K562 (cell line): ENCODE results near the gene PIERCE2. TPM values are rescaled to one million over a fixed set of nuclear protein-coding genes. Genes with fewer than 3 reads are reported as not detected.

Experiments
- ATAC-seq: fragments of 200-7000 bp; cut with Tn5 transposase; 3 replicates; pipeline ENCODE4 v1.9.1; 2020; ENCODE audit warnings: moderate library complexity
- BruUV-seq: library from RNA; stranded (reverse); fragments of 400-500 nt; replicated peaks from 2 replicates; lab custom pipeline; 2021; lab: Mats Ljungman, UMichigan
- CTCF ChIA-PET: fragments of 300-600 bp; formaldehyde crosslinking; extraction: SDS; loops from one replicate; lab custom pipeline; 2021; ENCODE audit warnings: low intra/inter-chr PET ratio; lab: Yijun Ruan, JAX
- POLR2A ChIA-PET: fragments of 300-600, 350-650 bp; sonication (Branson Sonifier 250); formaldehyde crosslinking; extraction: SDS; loops from one replicate; lab custom pipeline; 2021; ENCODE audit warnings: antibody characterized with exemption, inconsistent platforms; lab: Yijun Ruan, JAX
- DNase-seq, 4 experiments: peaks; one replicate each; pipeline versions ENCODE4 v3.0.0 to v3.0.0-alpha.2; 2011 to 2018; ENCODE audit warnings: low spot score in 3 of 4, mixed read lengths in 3 of 4; ENCODE audit errors: extremely low read depth in 1 of 4
- FAIRE-seq: peaks from 2 replicates; lab custom pipeline; 2011; peaks lifted over from hg19 to GRCh38; lab: Jason Lieb, UNC
- H2AFZ ChIP-seq: 2 replicates; pipeline ENCODE4 v1.6.0; 2011; ENCODE audit warnings: low read depth, low read length, control low read depth, inconsistent platforms
- H3K27ac ChIP-seq: fragments of 200-600 bp; 3 replicates; pipeline ENCODE4 v1.8.0; 2011; ENCODE audit warnings: low read depth, mild to moderate bottlenecking, control low read depth, inconsistent platforms, low read length, moderate library complexity, mixed read lengths; ENCODE audit errors: extremely low read depth
- H3K27me3 ChIP-seq, 2 experiments: fragments of 300-600 bp in 1 of 2; 2 replicates in 1 of 2; 3 replicates in 1 of 2; pipeline versions ENCODE4 v1.6.0 to v1.8.0; 2011; ENCODE audit warnings: inconsistent platforms in 2 of 2, low read length in 2 of 2, mild to moderate bottlenecking in 1 of 2, mixed read lengths in 1 of 2, moderate library complexity in 1 of 2; ENCODE audit not compliant: control insufficient read depth in 2 of 2, insufficient read depth in 2 of 2
- H3K36me3 ChIP-seq: fragments of 300-600 bp; 3 replicates; pipeline ENCODE4 v1.8.0; 2011; ENCODE audit warnings: mild to moderate bottlenecking, low read length, inconsistent platforms; ENCODE audit not compliant: control insufficient read depth, insufficient read depth
- H3K4me1 ChIP-seq, 2 experiments: fragments of 200-600 bp in 1 of 2; replicated peaks in 1 of 2; 2 replicates in 1 of 2; 3 replicates in 1 of 2; pipeline versions ENCODE4 v1.5.1 to v1.8.0; 2011; ENCODE audit warnings: inconsistent platforms in 2 of 2, low read length in 2 of 2, mild to moderate bottlenecking in 1 of 2, mixed read lengths in 1 of 2, moderate library complexity in 1 of 2; ENCODE audit not compliant: control insufficient read depth in 2 of 2, insufficient read depth in 2 of 2
- H3K4me2 ChIP-seq: 2 replicates; pipeline ENCODE4 v1.6.1; 2011; ENCODE audit warnings: low read length, control low read depth, inconsistent platforms, mixed read lengths; ENCODE audit not compliant: insufficient read depth
- H3K4me3 ChIP-seq: fragments of 200-600 bp; sonication (generic), shearing (Covaris generic); 2 replicates; pipeline ENCODE4 v1.5.1; 2016; ENCODE audit warnings: control low read depth, inconsistent platforms
- H3K79me2 ChIP-seq: fragments of 200-600 bp; 3 replicates; pipeline ENCODE4 v1.8.0; 2011; ENCODE audit warnings: low read length, inconsistent platforms; ENCODE audit not compliant: control insufficient read depth, insufficient read depth
- H3K9ac ChIP-seq, 2 experiments: 2 replicates each; pipeline versions ENCODE4 v1.6.0 to v1.6.1; 2011; ENCODE audit warnings: low read depth in 2 of 2, low read length in 2 of 2, control low read depth in 1 of 2, inconsistent platforms in 1 of 2, mild to moderate bottlenecking in 1 of 2, mixed read lengths in 1 of 2; ENCODE audit not compliant: insufficient read depth in 1 of 2
- H3K9me1 ChIP-seq: one replicate; pipeline ENCODE4 v1.6.0; 2011; ENCODE audit warnings: inconsistent platforms, mild to moderate bottlenecking, low read length, moderate library complexity; ENCODE audit not compliant: control insufficient read depth, insufficient read depth
- H3K9me3 ChIP-seq: replicated peaks from 2 replicates; pipeline ENCODE4 v1.5.1; 2011; ENCODE audit warnings: low read depth, low read length, inconsistent platforms; ENCODE audit not compliant: control insufficient read depth, insufficient read depth
- H4K20me1 ChIP-seq: replicated peaks from 2 replicates; pipeline ENCODE4 v1.6.1; 2011; ENCODE audit warnings: low read length, inconsistent platforms, mixed read lengths; ENCODE audit not compliant: control insufficient read depth, insufficient read depth
- CBFA2T3 ChIP-seq: fragments of 450-650 bp; IDR thresholded peaks from 2 replicates; pipeline ENCODE4 v1.6.1; 2017
- KLF1 ChIP-seq: fragments of 450-650 bp; IDR thresholded peaks from 2 replicates; pipeline ENCODE4 v1.6.1; 2016; ENCODE audit warnings: missing genetic modification characterization, missing compliant biosample characterization
- MBD2 ChIP-seq: sonication (generic); IDR thresholded peaks from 2 replicates; pipeline ENCODE4 v1.6.1; 2016; ENCODE audit warnings: low read depth, borderline replicate concordance
- RAD51 ChIP-seq: fragments of 450-650 bp; IDR thresholded peaks from 2 replicates; pipeline ENCODE4 v1.7.1; 2016; ENCODE audit warnings: low read depth, mild to moderate bottlenecking, borderline replicate concordance
- ZC3H8 ChIP-seq: fragments of 450-650 bp; IDR thresholded peaks from 2 replicates; pipeline ENCODE4 v1.6.1; 2017
- ZNF274 ChIP-seq: IDR thresholded peaks from 2 replicates; pipeline ENCODE4 v1.6.1; 2011; ENCODE audit warnings: low read depth, mild to moderate bottlenecking, low read length, moderate library complexity, borderline replicate concordance
- ZNF3 ChIP-seq: fragments of 250-450 bp; sonication (Bioruptor Pico); IDR thresholded peaks from 2 replicates; pipeline ENCODE4 v1.5.0; 2021; ENCODE audit warnings: mild to moderate bottlenecking, moderate library complexity
- ZNF354B ChIP-seq: fragments of 250-450 bp; sonication (Bioruptor Pico); IDR thresholded peaks from 2 replicates; pipeline ENCODE4 v1.4.0; 2020
- WGBS: fragments of 100-300 bp; shearing (Covaris generic); methylation state at CpG from one replicate; pipeline ENCODE4 v1.1.6; 2016; ENCODE audit warnings: low coverage, mixed read lengths; ENCODE audit not compliant: insufficient coverage; ENCODE audit errors: missing lambda C conversion rate; 5-methylcytosine and 5-hydroxymethylcytosine counted together
- in situ Hi-C: fragments of 300-500 bp; cut with MboI; formaldehyde crosslinking; loops from 4 replicates; pipeline ENCODE4 v1.15.0; 2018; ENCODE audit warnings: inconsistent platforms, mixed read lengths
- intact Hi-C: fragments of 100-400 bp; cut with micrococcal nuclease; formaldehyde crosslinking; loops from 2 replicates; pipeline ENCODE4 v1.14.2; 2022
- microRNA counts: library from miRNA; unstranded; fragments of <30 nt; microRNA quantifications from one replicate; lab custom pipeline; 2016
- microRNA-seq: library from miRNA; unstranded; fragments of <30 nt; microRNA quantifications from one replicate; pipeline ENCODE4, GENCODE V29; 2018; ENCODE audit warnings: borderline microRNAs expressed
- polyA plus RNA-seq, 8 experiments: library from polyadenylated mRNA; depleted of rRNA in 4 of 8; stranded (reverse) in 5 of 8; unstranded in 3 of 8; fragments of >200 nt; fragmentation: Nextera tagmentation in 2 of 8; fragmentation: Illumina TruSeq in 1 of 8; extraction: Ambion mirVana in 2 of 8; extraction: Trizol in 1 of 8; gene quantifications; 2 replicates each; pipeline versions ENCODE4 v1.2.1 to v1.2.3, GENCODE V29; 2011 to 2014; ENCODE audit warnings: inconsistent platforms in 1 of 8, missing spikeins in 1 of 8
- total RNA-seq, 7 experiments: library from RNA; depleted of rRNA in 6 of 7; stranded (reverse); fragments of >200 nt in 6 of 7; fragmentation: Illumina TruSeq in 2 of 7; extraction: Trizol in 2 of 7; gene quantifications; 2 replicates each; pipeline versions ENCODE4 v1.2.1 to v1.2.3, GENCODE V29; 2011 to 2021; ENCODE audit warnings: low replicate concordance in 1 of 7
- TF ChIP-seq, protein P1 (sequence below): fragments of 450-650 bp; formaldehyde crosslinking; conservative IDR thresholded peaks from 2 replicates; pipeline ENCODE4 v1.4.0; 2022; ENCODE audit warnings: mild to moderate bottlenecking, missing genetic modification characterization

PIERCE2 gene
- total and polyA plus RNA-seq, 9 of the 15 experiments (the other 6 are each of a cell fraction or from before 2014, with no cell fraction given), result 2.9 to 4.8 (median 4.0) TPM

DNA sequence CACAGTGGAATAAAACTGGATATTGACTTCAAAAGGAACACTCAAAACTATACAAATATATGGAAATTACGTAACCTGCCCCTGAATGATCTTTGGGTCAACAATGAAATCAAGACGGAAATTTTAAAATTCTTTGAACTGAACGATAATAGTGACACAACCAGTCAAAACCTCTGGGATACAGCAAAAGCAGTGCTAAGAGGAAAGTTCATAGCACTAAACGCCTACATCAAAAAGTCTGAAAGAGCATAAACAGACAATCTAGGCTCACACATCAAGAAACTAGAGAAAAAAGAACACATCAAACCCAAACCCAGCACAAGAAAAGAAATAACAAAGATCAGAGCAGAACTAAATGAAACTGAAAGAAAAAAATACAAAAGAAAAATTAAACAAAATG lies 53.2 kb downstream of the PIERCE2 start (continued):
- TF ChIP-seq RAD51 (no peak), ZC3H8 (no peak)

DNA sequence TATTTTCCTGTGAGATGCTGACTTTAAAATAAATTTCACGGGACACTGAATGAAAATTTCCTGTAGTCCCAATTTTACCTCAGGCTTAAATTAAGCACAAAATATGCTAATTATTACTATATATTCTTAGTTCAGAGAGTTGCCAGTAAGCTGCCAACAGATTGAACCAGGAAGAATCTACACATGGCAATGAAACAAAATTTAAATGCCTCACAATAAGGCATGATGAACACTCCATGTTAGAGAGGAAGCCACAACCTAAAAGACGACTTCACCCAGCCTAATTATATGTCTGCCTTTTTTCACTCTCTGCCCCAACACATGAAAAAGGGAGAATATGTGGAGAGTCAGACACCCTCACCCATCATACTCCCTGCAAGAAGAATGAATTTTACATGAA lies 60.0 kb downstream of the PIERCE2 start:
- 0% methylated on average over 2 of the region's 2 CpGs for WGBS
- in situ Hi-C loops (no loop called here), intact Hi-C loops (no loop called here)
- Histone ChIP-seq H3K27ac (no peak overlapping the region), H2AFZ (no peak overlapping the region), H3K9me1 (no peaks in the 10 kb centered on the region), H3K9me3 (no peaks in the 10 kb centered on the region), H3K9ac (no peak overlapping the region), H3K79me2 (no peaks in the 10 kb centered on the region), H3K27me3 (no peaks in the 10 kb centered on the region; a peak in 1 of 5 replicates), H3K4me1 (no peaks in the 10 kb centered on the region), H3K4me3 (no peak overlapping the region), H4K20me1 (no peaks in the 10 kb centered on the region), H3K36me3 (no peaks in the 10 kb centered on the region), H3K4me2 (no peak overlapping the region)
- FAIRE-seq (no peak), DNase-seq (no peak), ATAC-seq (no peak)
- POLR2A ChIA-PET, result no interaction called here
- CTCF ChIA-PET, result no interaction called here
- TF ChIP-seq ZNF3 (CRISPR knock-in tag), result no peak
- no peak for TF ChIP-seq ZNF354B (CRISPR knock-in tag)
- no peak for TF ChIP-seq ZNF274
- no peak for TF ChIP-seq MBD2
- TF ChIP-seq CBFA2T3, result no peak
- TF ChIP-seq, protein P1, sequence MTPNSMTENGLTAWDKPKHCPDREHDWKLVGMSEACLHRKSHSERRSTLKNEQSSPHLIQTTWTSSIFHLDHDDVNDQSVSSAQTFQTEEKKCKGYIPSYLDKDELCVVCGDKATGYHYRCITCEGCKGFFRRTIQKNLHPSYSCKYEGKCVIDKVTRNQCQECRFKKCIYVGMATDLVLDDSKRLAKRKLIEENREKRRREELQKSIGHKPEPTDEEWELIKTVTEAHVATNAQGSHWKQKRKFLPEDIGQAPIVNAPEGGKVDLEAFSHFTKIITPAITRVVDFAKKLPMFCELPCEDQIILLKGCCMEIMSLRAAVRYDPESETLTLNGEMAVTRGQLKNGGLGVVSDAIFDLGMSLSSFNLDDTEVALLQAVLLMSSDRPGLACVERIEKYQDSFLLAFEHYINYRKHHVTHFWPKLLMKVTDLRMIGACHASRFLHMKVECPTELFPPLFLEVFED (CRISPR knock-in tag), result no peak
- TF ChIP-seq KLF1 (tag), result no peak
- BruUV-seq, result no TSS peak

MicroRNAs encoded within 50 kb of the gene (microRNA counts, 767-probe panel; counts per million panel counts)
- microRNA hsa-miR-628-3p (lab: Ali Mortazavi, UCI) (2,073 counts per million, percentile 54 among the panel's probes with 10 or more counts), microRNA hsa-miR-628-5p (lab: Ali Mortazavi, UCI) (3,199 counts per million, percentile 71 among the panel's probes with 10 or more counts)

Small RNA genes within 50 kb of the gene (microRNA-seq; reads per million reads assigned to microRNA genes)
- gene MIR628, result 211 reads per million, percentile 85 among the genes with 10 or more reads in this experiment

Other genes with a start within 250 kb of the PIERCE2 start
- 121 and 134 TPM in 2 replicates for gene RSL24D1, start 211.6 kb upstream of the PIERCE2 start, total RNA-seq (2014; rRNA removed)
- 260 and 317 TPM in 2 replicates for gene RSL24D1, start 211.6 kb upstream of the PIERCE2 start, total RNA-seq (2014; rRNA removed; fragmentation: Illumina TruSeq; extraction: Trizol)
- gene RSL24D1, start 211.6 kb upstream of the PIERCE2 start, total RNA-seq (2015; rRNA removed; fragmentation: Illumina TruSeq; extraction: Trizol), result 121 and 133 TPM in 2 replicates
- 175 TPM in 2 replicates for gene RSL24D1, start 211.6 kb upstream of the PIERCE2 start, total RNA-seq (2021)
- 184 and 226 TPM in 2 replicates for gene RSL24D1, start 211.6 kb upstream of the PIERCE2 start, polyA plus RNA-seq (2011; rRNA removed)
- gene RSL24D1, start 211.6 kb upstream of the PIERCE2 start, polyA plus RNA-seq (2014; fragmentation: Illumina TruSeq; extraction: Trizol), result 158 and 163 TPM in 2 replicates
- 100 to 1,000 TPM; 272 to 324 TPM for gene RSL24D1, start 211.6 kb upstream of the PIERCE2 start, polyA plus RNA-seq (2014; fragmentation: Nextera tagmentation; extraction: Ambion mirVana)
- gene RSL24D1, start 211.6 kb upstream of the PIERCE2 start, polyA plus RNA-seq (2014; rRNA removed), result 194 and 223 TPM in 2 replicates
- 44.7 and 46.7 TPM in 2 replicates for gene RAB27A, start 118.7 kb upstream of the PIERCE2 start, total RNA-seq (2014; rRNA removed)
- 80.4 and 103 TPM in 2 replicates for gene RAB27A, start 118.7 kb upstream of the PIERCE2 start, total RNA-seq (2014; rRNA removed; fragmentation: Illumina TruSeq; extraction: Trizol)
- gene RAB27A, start 118.7 kb upstream of the PIERCE2 start, total RNA-seq (2015; rRNA removed; fragmentation: Illumina TruSeq; extraction: Trizol), result 31.4 and 31.5 TPM in 2 replicates
- 85.9 and 90.2 TPM in 2 replicates for gene RAB27A, start 118.7 kb upstream of the PIERCE2 start, total RNA-seq (2021)
- gene RAB27A, start 118.7 kb upstream of the PIERCE2 start, polyA plus RNA-seq (2011; rRNA removed), result 145 and 171 TPM in 2 replicates
- gene RAB27A, start 118.7 kb upstream of the PIERCE2 start, polyA plus RNA-seq (2014; fragmentation: Illumina TruSeq; extraction: Trizol), result 128 TPM in 2 replicates
- 10 to 100 TPM; 55.1 to 59.3 TPM for gene RAB27A, start 118.7 kb upstream of the PIERCE2 start, polyA plus RNA-seq (2014; fragmentation: Nextera tagmentation; extraction: Ambion mirVana)
- 113 and 118 TPM in 2 replicates for gene RAB27A, start 118.7 kb upstream of the PIERCE2 start, polyA plus RNA-seq (2014; rRNA removed)
- 25.8 and 30.1 TPM in 2 replicates for gene PIGBOS1, start 89.4 kb upstream of the PIERCE2 start, total RNA-seq (2014; rRNA removed)
- 41.7 and 47.8 TPM in 2 replicates for gene PIGBOS1, start 89.4 kb upstream of the PIERCE2 start, total RNA-seq (2014; rRNA removed; fragmentation: Illumina TruSeq; extraction: Trizol)
- gene PIGBOS1, start 89.4 kb upstream of the PIERCE2 start, total RNA-seq (2015; rRNA removed; fragmentation: Illumina TruSeq; extraction: Trizol), result 50.0 and 51.3 TPM in 2 replicates
- gene PIGBOS1, start 89.4 kb upstream of the PIERCE2 start, total RNA-seq (2021), result 22.8 and 25.2 TPM in 2 replicates
- gene PIGBOS1, start 89.4 kb upstream of the PIERCE2 start, polyA plus RNA-seq (2011; rRNA removed), result 21.0 and 33.2 TPM in 2 replicates
- 37.4 and 41.4 TPM in 2 replicates for gene PIGBOS1, start 89.4 kb upstream of the PIERCE2 start, polyA plus RNA-seq (2014; fragmentation: Illumina TruSeq; extraction: Trizol)
- 10 to 100 TPM; 70.4 to 76.2 TPM for gene PIGBOS1, start 89.4 kb upstream of the PIERCE2 start, polyA plus RNA-seq (2014; fragmentation: Nextera tagmentation; extraction: Ambion mirVana)
- gene PIGBOS1, start 89.4 kb upstream of the PIERCE2 start, polyA plus RNA-seq (2014; rRNA removed), result 46.0 and 46.5 TPM in 2 replicates
- 9.9 and 13.3 TPM in 2 replicates for gene PIGB, start 89.3 kb upstream of the PIERCE2 start, total RNA-seq (2014; rRNA removed)
- 18.2 and 24.4 TPM in 2 replicates for gene PIGB, start 89.3 kb upstream of the PIERCE2 start, total RNA-seq (2014; rRNA removed; fragmentation: Illumina TruSeq; extraction: Trizol)
- gene PIGB, start 89.3 kb upstream of the PIERCE2 start, total RNA-seq (2015; rRNA removed; fragmentation: Illumina TruSeq; extraction: Trizol), result 18.2 and 20.2 TPM in 2 replicates
- 12.8 and 14.4 TPM in 2 replicates for gene PIGB, start 89.3 kb upstream of the PIERCE2 start, total RNA-seq (2021)
- 25.3 and 32.3 TPM in 2 replicates for gene PIGB, start 89.3 kb upstream of the PIERCE2 start, polyA plus RNA-seq (2011; rRNA removed)
- 14.1 and 15.2 TPM in 2 replicates for gene PIGB, start 89.3 kb upstream of the PIERCE2 start, polyA plus RNA-seq (2014; fragmentation: Illumina TruSeq; extraction: Trizol)
- gene PIGB, start 89.3 kb upstream of the PIERCE2 start, polyA plus RNA-seq (2014; fragmentation: Nextera tagmentation; extraction: Ambion mirVana), result 10 to 100 TPM; 21.0 to 24.4 TPM
- gene PIGB, start 89.3 kb upstream of the PIERCE2 start, polyA plus RNA-seq (2014; rRNA removed), result 12.5 and 15.0 TPM in 2 replicates
- 29.0 and 33.0 TPM in 2 replicates for gene CCPG1, start 136 bp upstream of the PIERCE2 start, total RNA-seq (2014; rRNA removed)
- 54.9 and 76.1 TPM in 2 replicates for gene CCPG1, start 136 bp upstream of the PIERCE2 start, total RNA-seq (2014; rRNA removed; fragmentation: Illumina TruSeq; extraction: Trizol)
- 32.7 and 35.4 TPM in 2 replicates for gene CCPG1, start 136 bp upstream of the PIERCE2 start, total RNA-seq (2015; rRNA removed; fragmentation: Illumina TruSeq; extraction: Trizol)
- 41.9 and 48.7 TPM in 2 replicates for gene CCPG1, start 136 bp upstream of the PIERCE2 start, total RNA-seq (2021)
- gene CCPG1, start 136 bp upstream of the PIERCE2 start, polyA plus RNA-seq (2011; rRNA removed), result 43.8 and 44.3 TPM in 2 replicates
- 44.5 and 47.3 TPM in 2 replicates for gene CCPG1, start 136 bp upstream of the PIERCE2 start, polyA plus RNA-seq (2014; fragmentation: Illumina TruSeq; extraction: Trizol)
- 10 to 100 TPM; 37.1 to 41.1 TPM for gene CCPG1, start 136 bp upstream of the PIERCE2 start, polyA plus RNA-seq (2014; fragmentation: Nextera tagmentation; extraction: Ambion mirVana)
- 24.5 and 33.0 TPM in 2 replicates for gene CCPG1, start 136 bp upstream of the PIERCE2 start, polyA plus RNA-seq (2014; rRNA removed)
- gene DNAAF4, start 99.7 kb downstream of the PIERCE2 start, total RNA-seq (2014; rRNA removed), result 0.29 and 0.32 TPM in 2 replicates
- 0.38 and 0.40 TPM in 2 replicates for gene DNAAF4, start 99.7 kb downstream of the PIERCE2 start, total RNA-seq (2014; rRNA removed; fragmentation: Illumina TruSeq; extraction: Trizol)
- gene DNAAF4, start 99.7 kb downstream of the PIERCE2 start, total RNA-seq (2015; rRNA removed; fragmentation: Illumina TruSeq; extraction: Trizol), result 0.54 and 0.75 TPM in 2 replicates
- gene DNAAF4, start 99.7 kb downstream of the PIERCE2 start, total RNA-seq (2021), result 0.18 TPM in 1 of 2 replicates, not detected in the other
- 0.10 and 0.24 TPM in 2 replicates for gene DNAAF4, start 99.7 kb downstream of the PIERCE2 start, polyA plus RNA-seq (2011; rRNA removed)
- gene DNAAF4, start 99.7 kb downstream of the PIERCE2 start, polyA plus RNA-seq (2014; fragmentation: Illumina TruSeq; extraction: Trizol), result 0.18 and 0.36 TPM in 2 replicates
- 1 to 10 TPM in 1 of 2 experiments, under 1 TPM in 1; 0.89 to 1.4 TPM for gene DNAAF4, start 99.7 kb downstream of the PIERCE2 start, polyA plus RNA-seq (2014; fragmentation: Nextera tagmentation; extraction: Ambion mirVana)
- gene DNAAF4, start 99.7 kb downstream of the PIERCE2 start, polyA plus RNA-seq (2014; rRNA removed), result 2.0 TPM in 2 replicates
- gene PYGO1, start 179.8 kb downstream of the PIERCE2 start, total RNA-seq (2014; rRNA removed), result not detected in 2 replicates
- gene PYGO1, start 179.8 kb downstream of the PIERCE2 start, total RNA-seq (2014; rRNA removed; fragmentation: Illumina TruSeq; extraction: Trizol), result 0.04 TPM in 1 of 2 replicates, not detected in the other
- gene PYGO1, start 179.8 kb downstream of the PIERCE2 start, total RNA-seq (2015; rRNA removed; fragmentation: Illumina TruSeq; extraction: Trizol), result not detected in 2 replicates
- gene PYGO1, start 179.8 kb downstream of the PIERCE2 start, total RNA-seq (2021), result 0.07 TPM in 1 of 2 replicates, not detected in the other
- 0.04 TPM in 1 of 2 replicates, not detected in the other for gene PYGO1, start 179.8 kb downstream of the PIERCE2 start, polyA plus RNA-seq (2011; rRNA removed)
- not detected in 2 replicates for gene PYGO1, start 179.8 kb downstream of the PIERCE2 start, polyA plus RNA-seq (2014; fragmentation: Illumina TruSeq; extraction: Trizol)
- under 1 TPM in 1 of 2 experiments, not detected in 1; under 0.01 TPM for gene PYGO1, start 179.8 kb downstream of the PIERCE2 start, polyA plus RNA-seq (2014; fragmentation: Nextera tagmentation; extraction: Ambion mirVana)
- gene PYGO1, start 179.8 kb downstream of the PIERCE2 start, polyA plus RNA-seq (2014; rRNA removed), result 0.01 TPM in 1 of 2 replicates, not detected in the other